H1 (cell line): Measurements from ENCODE around the gene KAZALD1. TPM values are rescaled to one million over a fixed set of nuclear protein-coding genes. Genes with fewer than 3 reads are reported as not detected.

ENCODE experiments used
- CHD7 ChIP-seq: fragments of 300-600 bp; sonication (generic); IDR thresholded peaks from 2 replicates; pipeline ENCODE4 v1.7.1; 2012; ENCODE audit warnings: low read length, moderate library complexity, mild to moderate bottlenecking, inconsistent platforms; ENCODE audit not compliant: insufficient replicate concordance
- CREB1 ChIP-seq: IDR thresholded peaks from 2 replicates; pipeline ENCODE4 v1.6.1; 2012; ENCODE audit warnings: inconsistent platforms
- CTBP2 ChIP-seq: IDR thresholded peaks from 2 replicates; pipeline ENCODE4 v1.7.0; 2011; ENCODE audit warnings: borderline replicate concordance, mild to moderate bottlenecking, moderate library complexity, mixed read lengths, low read length; ENCODE audit not compliant: insufficient read depth, insufficient read length
- FOSL1 ChIP-seq: IDR thresholded peaks from 2 replicates; pipeline ENCODE4 v1.6.1; 2011; ENCODE audit warnings: mild to moderate bottlenecking, low read depth, low read length, moderate library complexity; ENCODE audit not compliant: insufficient read depth
- HDAC6 ChIP-seq: IDR thresholded peaks from one replicate; pipeline ENCODE4 v1.7.1; 2012; ENCODE audit warnings: low read depth, mild to moderate bottlenecking, inconsistent platforms, low read length, moderate library complexity
- NRF1 ChIP-seq: IDR thresholded peaks from 2 replicates; pipeline ENCODE4 v1.6.1; 2011; ENCODE audit warnings: mild to moderate bottlenecking, low read depth, low read length, improper control_type of control experiment
- SIRT6 ChIP-seq: IDR thresholded peaks from one replicate; pipeline ENCODE4 v1.7.1; 2012; ENCODE audit warnings: low read length, inconsistent platforms
- SP1 ChIP-seq: IDR thresholded peaks from 2 replicates; pipeline ENCODE4 v1.6.1; 2011; ENCODE audit warnings: low read depth, low read length
- SP4 ChIP-seq: IDR thresholded peaks from 2 replicates; pipeline ENCODE4 v1.6.1; 2012; ENCODE audit warnings: low read length, inconsistent platforms
- TBP ChIP-seq: IDR thresholded peaks from 2 replicates; pipeline ENCODE4 v1.6.1; 2011; ENCODE audit warnings: low read depth, low read length, improper control_type of control experiment
- ZNF274 ChIP-seq: IDR thresholded peaks from 2 replicates; pipeline ENCODE4 v1.7.0; 2012; ENCODE audit warnings: low read length, borderline replicate concordance; ENCODE audit errors: extremely low read depth
- polyA plus RNA-seq, 7 experiments: library from polyadenylated mRNA; depleted of rRNA in 3 of 7; stranded (reverse) in 5 of 7; unstranded in 2 of 7; fragments of >200 nt in 5 of 7; fragments of 200-250 nt in 2 of 7; gene quantifications; 1 replicate in 5 of 7; 2 replicates in 1 of 7; 4 replicates in 1 of 7; pipeline versions ENCODE4 v1.2.1 to v1.2.3, GENCODE V29; 2011 to 2013; ENCODE audit warnings: missing spikeins in 2 of 7, mixed read lengths in 2 of 7
- total RNA-seq: library from RNA; stranded (reverse); fragmentation: NEBNext Ultra II Directional; extraction: Animal tissue kit (Norgen Biotek cat#: 25700); gene quantifications from 2 replicates; pipeline ENCODE4 v1.2.1, GENCODE V29; 2021

KAZALD1 gene
- total and polyA plus RNA-seq, 2 of the 8 experiments (the other 6 are each of a cell fraction or from before 2014, with no cell fraction given) = 0.65 to 1.9 TPM

GRCh38 chr10:101060036-101060950 is 1.5 kb upstream of the KAZALD1 start (continued):
- TF ChIP-seq CHD7 (no peak), CREB1 (peak; percentile 66; the same call in 1 of the 2 replicates), TBP (no peak), SP1 (no peak), FOSL1 (no peak), SP4 (peak; percentile 74; the same call in 1 of the 2 replicates), SIRT6 (no peak), ZNF274 (no peak), CTBP2 (no peak), HDAC6 (no peak), NRF1 (no peak)
